PC-3 (cell line): ENCODE results near the gene ASB9. TPM values are rescaled to one million over a fixed set of nuclear protein-coding genes. Genes with fewer than 3 reads are reported as not detected.
"Not testable (repeated sequence)": the region's sequence is repeated elsewhere in the genome, so short reads cannot be mapped to it uniquely, and the experiment has no call there.

Source experiments
- ATAC-seq: fragments of 200-7000 bp; cut with Tn5 transposase; 2 replicates; pipeline ENCODE4 v1.9.1; 2020; ENCODE audit warnings: mild to moderate bottlenecking, moderate library complexity
- BruUV-seq: library from RNA; stranded (reverse); fragments of 400-500 nt; replicated peaks from 2 replicates; lab custom pipeline; 2021; lab: Mats Ljungman, UMichigan
- CTCF ChIA-PET: fragments of 300-600 bp; sonication (Branson Sonifier 250); formaldehyde crosslinking; loops from one replicate; lab custom pipeline; 2022; ENCODE audit warnings: antibody characterized with exemption; lab: Charles Lee
- POLR2A ChIA-PET: fragments of 300-600 bp; sonication (Branson Sonifier 250); formaldehyde crosslinking; loops from one replicate; lab custom pipeline; 2022; ENCODE audit warnings: antibody characterized with exemption; ENCODE audit not compliant: unreplicated experiment; lab: Charles Lee
- DNase-seq: peaks from one replicate; pipeline ENCODE4 v3.0.0-alpha.2; 2015
- H2AFZ ChIP-seq: fragments of 300-600 bp; sonication (generic); 2 replicates; pipeline ENCODE4 v1.6.0; 2016; ENCODE audit warnings: antibody characterized with exemption, low read length
- H3F3A ChIP-seq: fragments of 300-600 bp; sonication (generic); one replicate; pipeline ENCODE4 v1.6.0; 2017; ENCODE audit warnings: antibody characterized with exemption, low read length, control low read depth, mild to moderate bottlenecking; ENCODE audit not compliant: unreplicated experiment
- H3K27ac ChIP-seq: fragments of 300-600 bp; sonication (generic); 2 replicates; pipeline ENCODE4 v1.5.1; 2016; ENCODE audit warnings: mild to moderate bottlenecking, low read length
- H3K27me3 ChIP-seq: fragments of 300-600 bp; sonication (generic); 2 replicates; pipeline ENCODE4 v1.6.1; 2016; ENCODE audit warnings: low read length, mixed read lengths
- H3K36me3 ChIP-seq: fragments of 300-600 bp; sonication (generic); 2 replicates; pipeline ENCODE4 v1.6.1; 2016; ENCODE audit warnings: low read depth, mixed run types, low read length, mixed read lengths
- H3K4me1 ChIP-seq: fragments of 300-600 bp; sonication (generic); 2 replicates; pipeline ENCODE4 v1.5.1; 2016; ENCODE audit warnings: low read length; ENCODE audit not compliant: insufficient read depth
- H3K4me2 ChIP-seq: fragments of 300-600 bp; sonication (generic); 2 replicates; pipeline ENCODE4 v1.6.0; 2016; ENCODE audit warnings: low read length
- H3K4me3 ChIP-seq: fragments of 300-600 bp; sonication (generic); 2 replicates; pipeline ENCODE4 v1.5.1; 2016; ENCODE audit warnings: mild to moderate bottlenecking, low read length, mixed read lengths
- H3K79me2 ChIP-seq: fragments of 300-600 bp; sonication (generic); 2 replicates; pipeline ENCODE4 v1.6.1; 2017; ENCODE audit warnings: low read length, mixed read lengths
- H3K9ac ChIP-seq: fragments of 300-600 bp; sonication (generic); 2 replicates; pipeline ENCODE4 v1.6.0; 2016; ENCODE audit warnings: mild to moderate bottlenecking, low read length
- H3K9me2 ChIP-seq: fragments of 300-600 bp; sonication (generic); replicated peaks from 2 replicates; pipeline ENCODE4 v1.6.1; 2016; ENCODE audit warnings: mixed run types, low read length, mixed read lengths
- H3K9me3 ChIP-seq: fragments of 300-600 bp; sonication (generic); 2 replicates; pipeline ENCODE4 v1.6.1; 2016; ENCODE audit warnings: low read length, mixed read lengths
- H4K20me1 ChIP-seq: fragments of 300-600 bp; sonication (generic); 2 replicates; pipeline ENCODE4 v1.6.1; 2016; ENCODE audit warnings: low read length, mixed read lengths
- CTCF ChIP-seq: fragments of 300-600 bp; sonication (generic); conservative IDR thresholded peaks from 2 replicates; pipeline ENCODE4 v1.5.1; 2017; ENCODE audit warnings: antibody characterized with exemption, low read depth, mild to moderate bottlenecking, low read length
- EZH2 ChIP-seq: fragments of 300-600 bp; sonication (generic); IDR thresholded peaks from one replicate; pipeline ENCODE4 v1.6.1; 2017; ENCODE audit warnings: antibody characterized with exemption, mild to moderate bottlenecking, low read length; ENCODE audit not compliant: unreplicated experiment
- EZH2phosphoT487 ChIP-seq: fragments of 300-600 bp; sonication (generic); IDR thresholded peaks from 2 replicates; pipeline ENCODE4 v1.6.1; 2018; ENCODE audit warnings: mild to moderate bottlenecking, antibody characterized with exemption, low read length, borderline replicate concordance
- intact Hi-C: fragments of 100-400 bp; cut with micrococcal nuclease; formaldehyde crosslinking; loops from 2 replicates; pipeline ENCODE4 v1.9.0; 2023
- total RNA-seq: library from RNA; depleted of rRNA; stranded (reverse); fragments of >200 nt; gene quantifications from 2 replicates; pipeline ENCODE4 v1.2.3, GENCODE V29; 2014

ASB9 gene
- total RNA-seq, 1 experiment from 2014 or later: 31.5 TPM

DNA sequence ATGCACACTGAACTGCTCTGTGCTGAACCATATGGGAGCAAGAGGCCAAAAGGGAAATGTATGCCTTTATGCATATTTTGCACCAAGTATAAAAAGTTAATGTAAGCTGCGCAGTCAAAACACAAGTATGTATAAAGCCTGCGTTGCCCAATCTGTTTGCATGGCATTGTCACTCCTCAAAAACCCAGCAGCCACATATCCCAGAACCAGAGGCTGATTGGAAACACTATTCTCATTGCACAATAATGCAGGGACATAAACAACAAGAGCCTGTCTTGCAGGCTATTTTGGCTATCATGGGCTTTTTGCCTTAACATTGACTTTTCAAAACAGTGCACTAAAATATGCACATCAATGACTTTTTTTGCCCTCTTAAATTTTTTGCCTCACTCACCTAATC lies 5.1 kb upstream of the ASB9 start:
- Histone ChIP-seq H3K27ac (no peak overlapping the region), H3K9me2 (no peaks in the 10 kb centered on the region), H3K4me3 (no peak overlapping the region), H2AFZ (no peak overlapping the region), H3K27me3 (no peaks in the 10 kb centered on the region), H3K4me1 (peaks cover 11% of the 10 kb centered on the region), H3K4me2 (no peak overlapping the region), H3K9me3 (no peaks in the 10 kb centered on the region), H3K9ac (no peak overlapping the region), H3F3A (no peaks in the 10 kb centered on the region), H4K20me1 (no peaks in the 10 kb centered on the region), H3K36me3 (no peaks in the 10 kb centered on the region), H3K79me2 (no peaks in the 10 kb centered on the region)
- no peak for ATAC-seq
- no TSS peak for BruUV-seq
- intact Hi-C loops: no loop called here
- TF ChIP-seq EZH2phosphoT487: no peak
- no peak for TF ChIP-seq CTCF
- no peak for TF ChIP-seq EZH2
- DNase-seq: no peak
- ChIA-PET POLR2A (no interaction called here), CTCF (no interaction called here)

DNA sequence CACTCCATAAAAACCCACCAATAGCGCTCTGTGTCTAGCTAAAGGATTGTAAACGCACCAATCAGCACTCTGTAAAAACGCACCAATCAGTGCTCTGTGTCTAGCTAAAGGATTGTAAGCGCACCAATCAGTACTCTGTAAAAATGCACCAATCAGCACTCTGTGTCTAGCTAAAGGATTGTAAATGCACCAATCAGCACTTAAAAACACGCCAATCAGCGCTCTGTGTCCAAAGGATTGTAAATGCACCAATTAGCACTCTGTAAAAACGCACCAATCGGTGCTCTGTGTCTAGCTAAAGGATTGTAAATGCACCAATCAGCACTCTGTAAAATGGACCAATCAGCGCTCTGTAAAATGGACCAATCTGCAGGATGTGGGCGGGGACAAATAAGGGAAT lies 3.4 kb upstream of the ASB9 start:
- H3F3A ChIP-seq, H2AFZ ChIP-seq, H3K4me2 ChIP-seq, intact Hi-C loops, H3K27me3 ChIP-seq, H3K27ac ChIP-seq, H3K36me3 ChIP-seq, H3K9me3 ChIP-seq, DNase-seq, BruUV-seq, H3K9ac ChIP-seq, ATAC-seq, H3K9me2 ChIP-seq, H3K4me3 ChIP-seq, H4K20me1 ChIP-seq, CTCF ChIA-PET, POLR2A ChIA-PET, H3K79me2 ChIP-seq: not testable (repeated sequence)
- peaks cover 21% of the 10 kb centered on the region for H3K4me1 ChIP-seq

- H2AFZ ChIP-seq: no peak overlapping the region
- ChIA-PET CTCF (no interaction called here), POLR2A (no interaction called here)
- no peak overlapping the region for H3K27ac ChIP-seq
- intact Hi-C loops: no loop called here
- no peak overlapping the region for H3K9ac ChIP-seq
- no TSS peak for BruUV-seq
- H3K4me2 ChIP-seq: no peak overlapping the region
- no peaks in the 10 kb centered on the region for H3K9me2 ChIP-seq
- no peaks in the 10 kb centered on the region for H3K27me3 ChIP-seq
- no peaks in the 10 kb centered on the region for H3K9me3 ChIP-seq
- no peak overlapping the region for H3K4me3 ChIP-seq
- no peaks in the 10 kb centered on the region for H3F3A ChIP-seq
- DNase-seq (no peak), ATAC-seq (no peak)
- TF ChIP-seq EZH2phosphoT487 (no peak), EZH2 (no peak), CTCF (no peak)
- H3K79me2 ChIP-seq: no peaks in the 10 kb centered on the region
- H3K36me3 ChIP-seq: no peaks in the 10 kb centered on the region
- H3K4me1 ChIP-seq: peaks cover 28% of the 10 kb centered on the region
- no peaks in the 10 kb centered on the region for H4K20me1 ChIP-seq
Measured at GRCh38 chrX:15271757-15272156, 1.9 kb upstream of the ASB9 start.
